Activated CD8-positive, alpha-beta memory T cell treated with anti-CD3 and anti-CD28 coated beads for 24 hours (primary cell): ENCODE data around the gene SLC6A19.
"Not testable (repeated sequence)": the region's sequence is repeated elsewhere in the genome, so short reads cannot be mapped to it uniquely, and the experiment has no call there.

ENCODE experiments used
- DNase-seq: peaks from one replicate; pipeline ENCODE4 v3.0.0-alpha.2; 2020

SLC6A19 gene

GRCh38 chr5:1226231-1226630 lies 24.8 kb downstream of the SLC6A19 start:
- DNase-seq: no peak

GRCh38 chr5:1226839-1227581 lies 25.6 kb downstream of the SLC6A19 start:
- no peak for DNase-seq

- DNase-seq: no peak
These were observed 26.3 kb downstream of the SLC6A19 start for GRCh38 chr5:1227667-1228066.

GRCh38 chr5:1228120-1228519 lies 26.7 kb downstream of the SLC6A19 start:
- no peak for DNase-seq

GRCh38 chr5:1229023-1229422 lies 27.6 kb downstream of the SLC6A19 start:
- DNase-seq: not testable (repeated sequence)

- DNase-seq: no peak
These were observed 28.4 kb downstream of the SLC6A19 start for GRCh38 chr5:1229822-1230221.

- no peak for DNase-seq
These were observed 29.2 kb downstream of the SLC6A19 start for GRCh38 chr5:1230551-1230950.

GRCh38 chr5:1231354-1231905 lies 30.0 kb downstream of the SLC6A19 start:
- no peak for DNase-seq

- no peak for DNase-seq
These were observed 31.4 kb downstream of the SLC6A19 start for GRCh38 chr5:1232780-1233179.

GRCh38 chr5:1235379-1235778 lies 34.0 kb downstream of the SLC6A19 start:
- DNase-seq: no peak

GRCh38 chr5:1235838-1236237 lies 34.4 kb downstream of the SLC6A19 start:
- no peak for DNase-seq

GRCh38 chr5:1239505-1240251 lies 38.3 kb downstream of the SLC6A19 start:
- DNase-seq: no peak

- no peak for DNase-seq
These were observed 39.3 kb downstream of the SLC6A19 start for GRCh38 chr5:1240496-1241260.

GRCh38 chr5:1241509-1242080 lies 40.2 kb downstream of the SLC6A19 start:
- DNase-seq: no peak

GRCh38 chr5:1242733-1243486 lies 41.5 kb downstream of the SLC6A19 start:
- no peak for DNase-seq

GRCh38 chr5:1243487-1244130 lies 42.2 kb downstream of the SLC6A19 start:
- DNase-seq: no peak

GRCh38 chr5:1244255-1244654 lies 42.9 kb downstream of the SLC6A19 start:
- no peak for DNase-seq

GRCh38 chr5:1244976-1245375 lies 43.6 kb downstream of the SLC6A19 start:
- DNase-seq: no peak

GRCh38 chr5:1245905-1246576 lies 44.6 kb downstream of the SLC6A19 start:
- no peak for DNase-seq

- no peak for DNase-seq
These were observed 45.5 kb downstream of the SLC6A19 start for GRCh38 chr5:1246711-1247431.
